HG02870 (cell line): ENCODE results near the gene ARHGEF12.

Experiments
- ATAC-seq: cut with Tn5 transposase; IDR thresholded peaks from one replicate; pipeline ENCODE4 v1.9.1; 2021; ENCODE audit warnings: mild to moderate bottlenecking, moderate library complexity; ENCODE audit not compliant: unreplicated experiment

Gene ARHGEF12

DNA sequence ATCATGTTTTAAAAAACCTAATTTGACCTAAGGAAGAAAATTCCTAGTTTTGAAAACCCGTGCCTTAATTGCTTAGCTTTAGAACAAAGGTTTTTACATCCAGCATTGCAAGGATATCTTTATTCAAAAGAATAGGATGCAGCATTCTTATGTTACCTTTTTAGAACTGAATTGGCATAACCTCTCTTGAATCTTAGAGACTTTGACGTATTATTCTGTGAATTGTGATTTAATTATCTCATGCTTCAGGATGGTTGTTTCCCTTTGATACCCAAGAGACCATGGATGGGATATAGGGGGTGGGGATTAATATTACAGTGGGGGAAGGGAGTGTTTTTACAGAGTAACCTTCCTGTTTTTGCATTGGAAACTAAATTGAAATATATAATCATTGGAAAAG is 49.4 kb downstream of the ARHGEF12 start:
- ATAC-seq: no peak

DNA sequence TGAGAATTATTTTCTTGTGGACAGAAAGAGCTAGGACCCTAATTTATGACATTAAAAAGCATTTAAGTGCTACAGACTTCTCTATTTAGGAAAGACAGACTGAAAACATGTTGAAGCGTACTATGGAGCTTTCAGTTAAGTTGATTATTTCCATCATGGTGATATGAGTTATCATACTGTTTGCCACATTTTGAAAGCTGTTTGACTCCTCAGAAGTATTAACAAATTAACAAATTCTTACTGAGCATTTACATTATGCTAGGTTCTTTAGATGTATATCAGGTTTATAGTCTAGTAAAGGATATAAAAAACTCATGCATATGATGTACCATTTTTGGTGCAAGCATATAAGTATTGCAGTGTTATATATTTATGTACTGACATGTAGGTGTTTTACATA is 50.1 kb downstream of the ARHGEF12 start:
- ATAC-seq: no peak

DNA sequence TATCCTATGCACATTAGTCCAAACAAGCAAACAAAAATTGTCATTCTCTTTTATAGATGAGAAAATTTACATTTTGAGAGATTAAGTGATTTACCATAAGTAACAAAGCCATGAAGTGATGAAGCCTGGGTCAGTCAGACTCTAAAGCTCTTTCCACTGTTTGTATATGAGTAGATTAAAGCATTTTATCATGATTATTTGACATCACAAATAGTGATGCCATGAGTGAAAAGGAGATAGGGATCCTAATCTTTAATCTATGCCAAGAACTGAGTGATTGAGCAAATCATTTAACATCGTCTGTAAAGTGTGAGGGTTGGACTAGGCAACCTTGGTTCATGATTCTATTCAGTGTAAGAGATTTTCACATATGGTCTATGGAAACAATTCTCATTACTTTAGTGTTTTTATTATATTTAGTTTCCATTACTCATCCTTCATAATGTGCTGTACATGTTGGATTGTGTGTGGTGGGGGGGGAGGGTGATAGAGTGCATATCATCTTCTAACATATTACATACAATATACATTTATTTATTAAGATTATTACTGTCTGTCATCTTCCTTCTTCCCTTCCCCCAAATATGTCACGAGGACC is 50.7 kb downstream of the ARHGEF12 start:
- no peak for ATAC-seq

DNA sequence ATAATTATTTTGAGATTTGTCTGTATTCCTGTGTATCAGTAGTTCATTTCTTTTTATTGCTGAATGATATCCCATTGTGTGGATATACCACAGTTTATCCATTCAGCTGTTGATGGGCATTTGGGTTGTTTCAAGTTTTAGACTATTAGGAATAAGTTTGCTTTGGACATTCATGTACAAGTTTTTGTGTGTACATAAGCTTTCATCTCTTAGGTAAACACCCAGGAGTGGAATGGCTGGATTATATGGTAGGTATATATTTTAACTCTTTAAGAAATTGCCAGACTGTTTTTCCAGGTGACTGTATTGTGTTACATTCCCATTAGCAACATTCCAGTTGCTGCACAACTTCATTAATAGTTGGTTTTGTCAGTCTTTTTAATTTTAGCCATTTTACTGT is 52.0 kb downstream of the ARHGEF12 start:
- no peak for ATAC-seq

DNA sequence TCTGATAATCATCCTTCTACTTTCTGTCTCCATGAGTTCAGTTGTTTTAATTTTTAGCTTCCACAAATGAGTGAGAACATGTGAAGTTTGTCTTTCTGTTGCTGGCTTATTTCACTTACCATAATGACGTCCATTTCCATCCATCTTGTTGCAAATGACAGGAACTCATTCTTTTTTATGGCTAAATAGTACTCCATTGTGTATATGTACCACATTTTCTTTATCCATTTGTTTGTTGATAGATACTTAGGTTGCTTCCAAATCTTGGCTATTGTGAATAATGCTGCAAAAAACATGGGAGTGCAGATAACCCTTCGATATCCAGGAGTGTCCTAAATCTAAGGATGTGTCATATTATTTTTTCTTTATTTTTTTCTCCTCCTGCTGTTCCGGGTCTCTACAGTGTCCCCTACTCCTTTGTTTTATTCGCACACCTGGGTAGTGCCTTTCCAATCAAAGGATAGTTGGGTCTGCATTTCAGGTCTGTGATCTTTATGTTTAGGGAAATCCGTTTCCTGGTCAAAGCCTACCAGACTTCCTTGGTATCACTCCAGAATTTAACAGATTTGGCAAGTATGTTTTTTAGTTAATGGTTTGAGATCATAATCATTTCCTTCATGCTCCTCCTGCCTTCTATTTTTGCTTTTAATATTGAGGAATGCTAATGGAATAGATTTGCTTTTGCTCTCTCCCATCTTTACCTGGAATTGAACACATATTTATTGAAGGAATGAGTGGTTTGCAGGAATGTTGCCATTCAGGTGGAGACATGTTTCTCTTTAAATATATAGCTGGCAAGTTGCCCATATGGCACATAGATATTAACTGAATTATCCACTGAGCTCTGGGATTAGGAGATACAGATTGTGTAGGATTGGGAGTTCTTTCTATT is 53.7 kb downstream of the ARHGEF12 start:
- no peak for ATAC-seq

DNA sequence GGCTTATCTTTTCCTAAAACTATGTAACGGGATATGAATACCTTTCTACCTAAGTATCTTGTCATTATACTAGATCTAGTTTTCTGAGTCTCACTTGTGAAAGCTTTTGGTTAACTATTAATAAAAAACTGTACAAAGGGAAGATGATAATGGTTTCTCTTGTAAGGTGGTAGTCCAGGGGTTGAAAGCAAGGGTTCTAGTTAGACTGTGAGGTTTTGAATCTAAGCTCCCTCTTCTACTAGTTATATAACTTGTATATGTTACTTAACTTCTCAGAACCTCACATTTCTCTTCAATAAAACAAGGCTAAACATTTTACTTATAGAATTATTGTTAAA is 54.3 kb downstream of the ARHGEF12 start:
- no peak for ATAC-seq

DNA sequence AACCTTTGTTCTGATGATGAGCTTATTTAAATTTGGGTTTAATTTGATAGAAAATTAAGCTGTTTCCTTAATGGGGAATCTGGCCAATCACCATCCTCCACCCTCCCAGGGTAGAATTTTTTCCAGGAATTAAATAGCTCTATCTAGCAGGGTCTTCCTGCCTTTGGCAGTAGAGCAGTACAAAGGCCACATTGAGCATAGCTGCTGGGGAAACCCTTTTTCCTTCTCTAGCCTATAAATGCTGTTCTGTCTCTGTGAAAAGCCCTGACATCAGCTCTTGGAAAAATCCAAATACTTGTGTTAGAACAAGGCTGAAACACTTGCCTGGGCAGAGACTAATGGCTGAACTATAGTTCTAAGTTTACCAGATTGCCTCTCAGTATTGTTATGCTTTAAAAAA is 55.1 kb downstream of the ARHGEF12 start:
- no peak for ATAC-seq

DNA sequence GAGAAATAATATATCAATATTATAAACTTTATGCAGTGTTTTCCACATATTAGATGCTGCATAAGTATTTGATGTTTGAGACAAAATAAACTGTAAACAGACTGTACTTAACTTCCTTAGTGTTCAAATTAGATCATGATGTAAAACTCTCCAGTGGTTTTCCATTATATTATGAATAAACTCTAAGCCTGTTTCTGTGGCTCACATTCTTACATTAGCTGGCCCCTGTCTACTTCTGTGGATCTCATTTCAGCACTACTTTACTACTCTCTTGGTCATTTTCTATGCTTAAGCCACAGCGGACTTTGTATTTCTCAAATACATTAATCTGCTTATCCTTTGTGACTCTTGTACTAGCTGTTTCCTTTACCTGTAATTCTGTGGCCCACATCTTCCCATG is 55.6 kb downstream of the ARHGEF12 start:
- ATAC-seq: no peak

DNA sequence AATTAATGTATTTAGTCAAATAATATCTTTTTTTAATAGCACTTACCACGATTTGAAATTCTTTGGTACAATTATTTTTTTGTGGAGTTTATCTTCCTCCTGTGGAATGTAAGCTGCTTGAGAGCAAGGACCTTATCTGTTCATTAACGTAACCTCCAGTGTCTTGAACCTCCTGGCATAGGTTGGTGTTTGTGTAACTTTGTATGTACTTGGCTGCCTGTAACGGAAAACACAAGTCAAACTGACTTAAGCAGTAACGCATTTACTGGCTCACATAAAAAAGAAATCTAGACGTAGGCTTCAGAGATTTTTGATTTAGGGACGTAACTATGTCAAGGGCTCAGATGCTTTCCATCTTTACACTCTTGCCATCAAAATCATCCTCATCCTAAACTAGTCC is 56.1 kb downstream of the ARHGEF12 start:
- ATAC-seq: no peak

DNA sequence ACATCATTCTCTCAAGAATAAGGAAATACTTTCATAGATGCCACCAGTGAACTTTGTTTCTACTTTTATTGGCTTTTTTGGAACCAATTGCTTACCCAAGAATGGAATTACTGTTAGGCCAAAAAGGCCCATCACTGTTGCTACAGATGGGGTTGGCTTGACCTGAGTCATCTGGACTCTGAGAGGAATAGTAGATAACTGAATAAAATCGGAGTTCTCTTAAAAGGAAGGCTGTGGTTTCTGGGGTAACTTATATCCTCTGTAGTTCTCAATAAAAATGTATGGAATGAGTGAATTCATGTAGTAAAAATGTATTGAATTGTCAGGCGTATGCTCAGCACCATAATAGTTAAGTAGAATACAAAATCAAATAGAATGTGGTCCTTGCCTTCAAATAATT is 56.6 kb downstream of the ARHGEF12 start:
- no peak for ATAC-seq

DNA sequence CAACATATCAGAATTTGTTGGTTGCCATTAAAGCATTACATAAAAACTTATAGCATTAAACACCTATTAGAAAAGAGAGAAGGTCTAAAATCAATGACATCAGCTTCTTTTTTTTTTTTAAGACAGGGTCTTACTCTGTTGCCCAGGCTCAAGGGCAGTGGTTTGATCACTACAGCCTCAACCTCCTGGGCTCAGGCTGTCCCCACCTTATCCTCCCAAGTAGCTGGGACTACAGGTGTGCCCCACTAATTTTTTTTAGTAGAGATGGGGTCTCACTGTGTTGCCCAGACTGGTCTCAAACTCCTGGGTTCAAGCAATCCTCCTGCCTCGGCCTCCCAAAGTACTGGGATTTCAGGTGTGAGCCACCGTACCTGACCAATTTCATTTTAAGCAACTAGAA is 57.9 kb downstream of the ARHGEF12 start:
- ATAC-seq: no peak

DNA sequence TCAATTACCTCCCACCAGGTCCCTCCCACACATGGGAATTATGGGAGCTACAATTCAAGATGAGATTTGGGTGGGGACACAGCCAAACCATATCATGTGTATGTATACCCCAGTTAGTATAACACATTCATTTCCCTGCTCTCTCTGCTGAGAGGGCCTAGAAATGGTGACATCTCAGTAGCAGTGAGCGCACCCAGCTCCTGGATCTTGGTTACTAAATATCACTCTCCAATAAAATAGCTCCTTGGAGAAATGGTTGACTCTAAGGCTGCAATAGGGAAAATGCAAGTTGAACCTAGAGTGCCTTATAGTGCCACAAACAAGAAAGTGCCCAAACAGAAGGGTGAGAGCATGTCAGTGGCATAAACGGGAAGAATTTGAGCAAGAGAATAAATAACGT is 59.6 kb downstream of the ARHGEF12 start:
- no peak for ATAC-seq

DNA sequence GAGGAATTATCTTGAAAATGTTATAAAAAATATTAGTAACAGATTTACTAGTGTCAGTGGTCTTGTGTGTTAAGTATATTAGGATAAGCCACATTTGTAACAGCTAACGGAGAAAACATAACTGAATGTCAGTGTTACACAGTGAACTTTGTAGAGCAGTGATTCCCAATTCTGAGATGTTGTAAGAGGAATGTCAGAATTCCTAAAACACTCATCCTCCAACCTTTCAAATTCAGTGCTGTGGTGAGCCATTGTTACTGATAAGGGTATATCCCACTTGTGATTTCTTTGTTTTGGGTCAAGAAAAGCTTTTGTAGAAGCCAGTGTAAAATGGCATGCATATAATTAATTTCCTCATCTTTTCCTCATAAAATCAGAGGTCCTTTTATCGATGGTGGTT is 61.9 kb downstream of the ARHGEF12 start:
- no peak for ATAC-seq

DNA sequence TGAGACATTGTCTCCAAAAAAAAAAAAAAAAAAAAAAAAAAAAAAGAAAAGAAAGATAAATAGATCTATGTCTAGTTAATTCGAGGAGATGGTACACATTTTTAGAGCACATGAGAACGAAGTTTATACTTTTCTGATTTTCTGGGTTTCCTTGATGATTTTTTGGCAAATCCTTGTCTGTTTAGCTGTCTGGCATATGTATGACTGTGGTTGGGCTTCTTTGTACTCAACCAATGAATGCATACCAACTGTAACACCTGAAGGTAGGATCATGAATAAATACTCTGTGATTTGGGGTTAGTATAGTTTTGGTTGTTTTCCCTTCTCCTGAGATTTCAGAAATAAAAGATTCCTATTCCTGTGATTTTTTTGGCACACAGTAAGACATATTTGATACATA is 63.1 kb downstream of the ARHGEF12 start:
- no peak for ATAC-seq

DNA sequence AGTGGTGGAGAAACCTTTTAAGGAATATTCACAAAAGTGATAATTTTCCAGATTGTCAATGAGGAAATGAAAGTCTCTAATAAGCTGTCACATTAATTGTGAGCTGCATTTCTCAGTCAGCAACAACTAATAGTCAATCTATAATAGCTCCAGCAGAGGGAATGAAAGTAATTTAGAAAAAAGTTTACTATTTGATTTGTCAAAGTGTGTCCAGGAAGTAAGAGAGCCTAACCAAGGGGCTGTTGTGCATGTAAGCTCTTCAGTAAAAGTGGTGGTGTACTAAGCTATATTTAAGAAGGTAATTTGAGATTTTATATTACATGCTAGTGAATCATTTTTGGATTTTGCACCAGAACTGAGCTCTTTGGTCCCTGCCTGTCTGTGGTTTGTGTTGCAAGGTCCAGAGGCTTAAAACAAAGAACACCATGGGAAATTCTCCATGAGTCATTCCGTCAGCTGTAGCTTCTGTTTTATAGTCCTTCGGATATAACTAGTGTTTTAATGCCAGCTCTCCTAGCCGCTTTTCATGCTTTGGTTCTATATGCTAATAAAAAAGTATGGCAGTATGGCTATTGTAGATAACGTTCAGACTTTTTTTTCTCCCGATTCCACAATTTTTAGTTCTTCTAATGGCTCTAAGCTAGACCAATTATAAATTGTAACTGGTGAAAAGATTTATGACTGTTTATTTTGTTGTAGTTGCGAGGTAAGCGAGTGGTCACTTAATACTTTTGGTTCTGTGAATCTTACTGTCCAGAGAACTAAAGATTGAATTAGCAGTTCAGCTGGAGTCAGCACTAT is 64.6 kb downstream of the ARHGEF12 start:
- ATAC-seq: no peak

DNA sequence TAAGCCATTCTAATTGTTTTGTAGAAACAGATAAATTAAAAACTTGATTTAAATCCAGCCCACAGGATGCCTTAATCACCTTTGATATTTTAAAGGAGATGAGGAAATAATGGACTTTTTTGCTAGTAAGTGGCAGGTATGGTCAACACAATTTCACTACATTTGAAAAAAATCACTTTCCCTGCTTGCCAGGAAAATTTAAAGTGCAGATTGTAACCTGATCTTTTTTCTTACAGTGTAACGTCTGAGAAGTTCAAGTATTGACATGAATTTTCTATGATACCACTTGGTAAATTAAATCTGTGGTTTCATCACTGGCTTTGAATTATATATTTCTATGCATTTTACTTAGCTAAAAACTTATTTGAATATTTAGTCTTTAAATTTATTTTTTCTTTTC is 65.3 kb downstream of the ARHGEF12 start:
- ATAC-seq: no peak

DNA sequence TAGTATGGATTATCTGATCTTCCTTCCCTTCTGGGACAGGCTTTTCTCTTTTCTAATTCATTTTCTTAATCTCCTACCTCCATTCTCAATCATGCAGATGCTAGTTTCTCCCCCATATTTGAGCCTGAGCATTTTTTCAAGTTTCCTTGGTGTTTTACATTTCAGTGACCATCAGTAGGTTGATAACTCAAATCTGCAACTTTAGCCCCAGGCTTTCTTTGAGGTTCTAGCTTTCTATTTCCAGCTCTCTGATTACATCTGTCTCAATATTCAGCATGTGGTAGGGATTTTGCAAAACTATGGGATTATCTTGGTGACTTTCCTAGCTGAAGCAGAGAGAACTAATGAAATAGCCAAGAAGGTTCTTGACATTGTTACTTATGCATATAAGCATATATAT is 67.8 kb downstream of the ARHGEF12 start:
- ATAC-seq: no peak

DNA sequence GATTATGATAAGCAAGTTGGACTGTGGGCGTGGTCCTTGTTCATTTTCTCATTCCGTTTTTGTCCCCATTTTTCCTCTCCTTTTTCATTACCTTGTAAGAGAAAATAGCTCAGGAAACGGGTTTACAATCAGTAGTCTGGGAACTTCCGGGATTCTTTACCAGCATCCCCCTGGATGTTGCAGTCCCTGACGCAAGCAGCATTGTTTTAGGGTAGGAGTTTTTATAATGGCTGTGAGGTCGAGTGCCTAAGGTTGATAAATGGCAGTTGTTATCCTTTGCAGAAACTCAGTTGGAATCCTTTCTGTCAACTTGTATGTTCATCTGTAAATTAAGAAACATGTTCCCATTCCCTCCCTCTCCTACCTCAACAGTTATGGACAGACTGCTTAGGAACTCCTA is 68.3 kb downstream of the ARHGEF12 start:
- ATAC-seq: no peak

DNA sequence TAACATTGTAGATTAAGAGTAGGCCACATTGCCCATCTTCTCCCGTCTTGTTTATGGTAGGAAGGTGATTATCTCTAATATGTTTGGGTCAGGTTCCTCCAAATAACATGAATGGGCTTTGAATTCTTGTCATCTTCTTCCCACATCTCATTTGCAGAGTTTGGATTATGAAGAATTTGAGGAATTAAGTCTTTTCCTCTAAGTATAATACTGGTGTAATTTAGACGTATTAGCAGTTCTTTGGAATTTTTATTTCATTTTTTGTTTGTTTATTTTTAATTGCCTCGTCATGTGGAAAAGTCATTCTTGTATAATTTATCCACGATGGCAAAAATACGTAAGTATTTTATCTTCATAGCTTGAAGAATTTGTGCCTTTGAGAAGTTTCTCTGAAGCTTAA is 73.4 kb downstream of the ARHGEF12 start:
- no peak for ATAC-seq

DNA sequence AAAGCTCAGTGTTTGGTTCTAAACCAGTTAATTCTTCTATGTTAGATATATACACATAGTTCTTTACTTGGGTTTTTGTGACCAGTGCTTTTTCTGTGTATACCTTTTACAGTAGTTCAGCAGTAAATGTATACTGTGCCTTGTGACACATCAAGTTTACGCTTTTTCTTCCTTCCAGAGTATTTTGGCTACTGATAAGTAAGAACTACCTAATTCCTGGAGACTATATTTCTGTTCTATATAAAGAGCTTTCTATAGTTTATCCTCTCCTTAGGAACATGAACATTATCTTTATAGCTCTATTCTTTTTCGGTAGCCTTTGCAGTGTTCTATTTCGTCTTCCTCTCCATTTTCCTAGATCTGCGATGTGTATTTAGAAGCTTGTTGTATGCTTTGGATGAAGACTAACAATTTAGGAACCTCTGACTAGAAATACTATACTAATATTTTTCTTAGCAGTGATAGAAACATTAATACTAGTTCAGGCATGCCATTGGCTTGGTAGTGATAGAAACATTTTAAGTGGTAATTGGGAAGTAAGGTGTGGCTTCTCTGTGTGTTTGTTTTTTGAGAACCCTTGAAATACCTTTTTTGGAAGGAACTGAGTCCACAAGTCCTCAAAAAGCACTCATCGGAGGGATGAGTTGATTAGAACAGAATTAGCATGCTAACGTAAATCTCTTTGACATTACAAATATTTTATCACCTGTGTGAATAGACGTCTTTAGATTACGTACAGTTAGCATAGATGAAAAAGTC is 74.6 kb downstream of the ARHGEF12 start:
- no peak for ATAC-seq

DNA sequence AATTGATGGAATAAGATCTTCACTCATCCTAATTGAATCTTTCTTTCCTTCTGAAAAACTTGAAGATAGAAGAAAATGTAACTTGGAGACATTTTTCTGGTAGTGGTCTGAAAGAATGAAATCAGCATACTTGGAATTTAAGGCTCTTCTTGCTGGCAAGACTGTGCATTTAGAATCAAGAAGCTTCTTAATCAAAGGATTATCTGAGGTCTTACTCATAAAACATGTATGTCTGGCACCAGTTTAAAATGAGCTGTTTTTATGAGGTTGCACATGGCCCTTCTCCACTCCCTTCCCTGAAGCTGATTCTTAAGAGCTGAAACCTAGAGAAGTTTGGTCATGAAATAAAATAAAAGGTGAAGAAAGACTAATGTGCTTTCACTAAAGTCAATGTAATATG is 77.3 kb downstream of the ARHGEF12 start:
- no peak for ATAC-seq
